GF-D8 (cell line): ENCODE data around the gene CEMIP.

ENCODE experiments used
- DNase-seq: peaks from one replicate; lab custom pipeline; 2025; lab: John Stamatoyannopoulos, UW

CEMIP gene

GRCh38 chr15:80929689-80930088 is 150.5 kb downstream of the CEMIP start:
- DNase-seq, result no peak

DNA sequence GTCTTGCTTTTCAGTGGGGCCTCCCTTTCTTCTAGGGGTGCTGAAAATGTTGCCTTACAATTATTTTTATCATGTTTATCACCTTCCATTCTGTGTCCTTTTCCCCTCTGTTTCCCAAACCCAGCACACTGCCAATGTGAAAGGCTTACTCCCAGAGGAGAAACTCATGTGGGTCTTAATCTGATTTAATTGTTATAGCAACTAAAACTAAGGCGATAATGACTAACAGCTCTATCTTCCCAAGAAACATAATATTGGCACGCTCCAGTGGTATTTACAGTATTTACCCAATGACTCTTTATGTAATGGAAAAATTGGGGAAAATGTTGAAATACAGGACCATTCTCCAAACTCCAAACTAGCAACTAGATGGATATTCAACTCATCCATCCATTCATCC is 152.0 kb downstream of the CEMIP start:
- no peak for DNase-seq

- no peak for DNase-seq
Measured at GRCh38 chr15:80931721-80932512, 152.7 kb downstream of the CEMIP start.

- DNase-seq, result no peak
Measured at GRCh38 chr15:80932513-80932815, 153.3 kb downstream of the CEMIP start.

GRCh38 chr15:80932989-80933388 is 153.8 kb downstream of the CEMIP start:
- DNase-seq, result no peak

- no peak for DNase-seq
Measured at GRCh38 chr15:80934761-80935221, 155.6 kb downstream of the CEMIP start.

DNA sequence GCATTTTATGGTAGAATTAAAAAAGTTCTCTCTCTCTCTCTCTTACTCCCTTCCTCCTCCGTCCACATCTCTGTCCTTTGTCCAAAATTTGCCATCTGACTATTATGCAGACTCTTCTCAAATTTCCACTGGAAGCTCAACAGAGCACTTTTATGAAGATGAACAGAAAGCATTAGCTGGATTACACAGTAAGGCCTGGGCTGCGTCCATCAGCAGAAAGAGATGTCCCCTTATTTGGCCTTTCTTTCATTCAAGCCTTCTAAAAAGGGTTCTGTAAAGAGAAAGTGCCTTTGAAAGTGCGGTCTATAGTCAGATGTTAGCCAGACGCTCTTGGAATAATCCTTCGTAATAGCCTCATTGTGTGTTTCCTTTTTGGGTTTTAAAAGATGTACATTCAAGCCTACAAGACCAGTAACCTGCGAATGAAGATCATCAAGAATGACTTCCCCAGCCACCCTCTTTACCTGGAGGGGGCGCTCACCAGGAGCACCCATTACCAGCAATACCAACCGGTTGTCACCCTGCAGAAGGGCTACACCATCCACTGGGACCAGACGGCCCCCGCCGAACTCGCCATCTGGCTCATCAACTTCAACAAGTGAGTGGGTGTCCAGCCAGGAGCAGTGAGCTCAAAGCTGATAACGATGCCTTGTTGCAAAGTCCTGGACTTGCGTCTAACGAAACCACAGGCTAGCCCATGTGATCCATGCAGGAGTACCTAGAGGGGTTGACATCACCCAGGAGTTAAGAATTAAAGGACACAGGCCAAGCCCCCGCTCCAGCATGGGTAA is 157.3 kb downstream of the CEMIP start:
- DNase-seq, result no peak

DNA sequence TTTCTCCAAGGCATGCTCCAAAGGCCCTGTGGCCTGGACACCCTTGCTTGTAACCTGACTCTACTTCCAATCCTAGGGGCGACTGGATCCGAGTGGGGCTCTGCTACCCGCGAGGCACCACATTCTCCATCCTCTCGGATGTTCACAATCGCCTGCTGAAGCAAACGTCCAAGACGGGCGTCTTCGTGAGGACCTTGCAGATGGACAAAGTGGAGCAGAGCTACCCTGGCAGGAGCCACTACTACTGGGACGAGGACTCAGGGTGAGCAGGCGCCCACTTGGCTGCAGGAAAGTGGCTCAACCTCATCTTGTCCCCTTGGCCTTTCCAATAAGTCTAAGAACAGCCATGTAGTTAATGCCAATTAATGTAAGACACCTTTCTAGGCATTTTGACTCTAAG is 158.5 kb downstream of the CEMIP start:
- DNase-seq, result no peak

DNA sequence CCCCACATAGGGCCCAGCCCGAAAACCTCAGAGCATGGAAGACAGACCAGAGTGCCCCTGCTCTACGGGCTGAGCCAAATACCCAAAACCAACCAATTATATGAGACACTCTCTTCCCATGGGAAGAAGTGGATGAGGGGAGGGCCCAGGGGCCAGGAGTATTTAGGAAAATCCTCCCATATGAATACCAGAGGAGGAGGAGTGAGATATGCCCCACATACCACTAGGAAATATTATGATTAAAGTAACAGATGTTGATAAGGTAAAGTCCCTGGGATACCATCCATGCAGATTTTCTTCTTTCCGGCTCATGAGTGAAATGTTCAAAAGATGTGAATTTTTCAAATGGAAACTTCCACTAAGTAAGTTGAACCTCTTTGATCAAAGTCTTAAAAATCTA is 160.0 kb downstream of the CEMIP start:
- DNase-seq, result no peak

- DNase-seq, result no peak
Measured at GRCh38 chr15:80940331-80940730, 161.2 kb downstream of the CEMIP start.

DNA sequence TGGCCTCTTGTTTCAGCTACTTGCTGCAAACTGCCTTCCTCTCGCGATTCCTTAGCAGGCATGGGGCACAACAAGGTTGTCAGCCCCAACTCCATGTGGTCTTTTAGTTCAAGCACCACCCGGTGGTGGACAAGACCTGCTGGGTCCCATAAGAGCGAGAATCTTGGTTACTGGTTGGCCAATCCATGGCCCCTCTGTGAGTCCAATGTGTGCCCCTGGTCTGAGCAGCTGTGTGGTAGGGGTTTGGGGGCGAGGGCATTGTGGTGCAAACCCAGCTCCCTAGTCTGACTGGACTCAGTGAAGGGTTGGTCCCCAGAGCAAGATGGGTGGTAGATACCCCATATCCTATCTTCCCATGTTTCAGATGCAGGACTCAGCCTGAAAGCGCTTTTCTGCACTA is 161.7 kb downstream of the CEMIP start:
- DNase-seq, result no peak

DNA sequence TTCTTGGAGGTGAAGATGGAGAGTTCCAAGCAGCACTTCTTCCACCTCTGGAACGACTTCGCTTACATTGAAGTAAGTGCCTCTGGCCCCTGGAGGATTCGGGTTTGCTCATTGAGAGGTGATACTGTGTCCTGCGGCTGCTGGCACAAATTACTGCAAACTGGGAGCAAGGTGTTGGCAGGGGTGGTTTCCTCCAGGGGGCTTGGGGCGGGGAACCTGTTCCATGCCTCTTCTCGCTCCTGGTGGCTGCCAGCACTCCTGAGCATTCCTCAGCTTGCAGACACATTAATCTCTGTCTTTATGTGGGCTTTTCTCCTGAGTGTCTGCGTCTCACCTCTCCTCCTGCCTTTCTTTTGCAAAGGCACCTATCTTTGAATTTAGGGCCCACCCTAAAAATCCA is 163.1 kb downstream of the CEMIP start:
- no peak for DNase-seq

- DNase-seq, result no peak
Measured at GRCh38 chr15:80942746-80943565, 163.8 kb downstream of the CEMIP start.

GRCh38 chr15:80944818-80945217 is 165.6 kb downstream of the CEMIP start:
- no peak for DNase-seq

- no peak for DNase-seq
Measured at GRCh38 chr15:80945605-80946004, 166.4 kb downstream of the CEMIP start.

- no peak for DNase-seq
Measured at GRCh38 chr15:80946576-80946975, 167.4 kb downstream of the CEMIP start.

DNA sequence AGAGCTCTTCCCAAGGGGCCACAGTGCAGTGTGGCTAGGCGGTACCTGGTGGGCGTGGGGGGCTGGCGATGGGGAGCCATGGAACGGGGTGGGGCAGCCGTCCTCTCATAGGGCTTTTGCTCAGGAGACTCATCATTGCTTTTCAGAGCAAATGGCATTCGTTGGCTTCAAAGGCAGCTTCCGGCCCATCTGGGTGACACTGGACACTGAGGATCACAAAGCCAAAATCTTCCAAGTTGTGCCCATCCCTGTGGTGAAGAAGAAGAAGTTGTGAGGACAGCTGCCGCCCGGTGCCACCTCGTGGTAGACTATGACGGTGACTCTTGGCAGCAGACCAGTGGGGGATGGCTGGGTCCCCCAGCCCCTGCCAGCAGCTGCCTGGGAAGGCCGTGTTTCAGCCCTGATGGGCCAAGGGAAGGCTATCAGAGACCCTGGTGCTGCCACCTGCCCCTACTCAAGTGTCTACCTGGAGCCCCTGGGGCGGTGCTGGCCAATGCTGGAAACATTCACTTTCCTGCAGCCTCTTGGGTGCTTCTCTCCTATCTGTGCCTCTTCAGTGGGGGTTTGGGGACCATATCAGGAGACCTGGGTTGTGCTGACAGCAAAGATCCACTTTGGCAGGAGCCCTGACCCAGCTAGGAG is 169.6 kb downstream of the CEMIP start:
- DNase-seq, result no peak

DNA sequence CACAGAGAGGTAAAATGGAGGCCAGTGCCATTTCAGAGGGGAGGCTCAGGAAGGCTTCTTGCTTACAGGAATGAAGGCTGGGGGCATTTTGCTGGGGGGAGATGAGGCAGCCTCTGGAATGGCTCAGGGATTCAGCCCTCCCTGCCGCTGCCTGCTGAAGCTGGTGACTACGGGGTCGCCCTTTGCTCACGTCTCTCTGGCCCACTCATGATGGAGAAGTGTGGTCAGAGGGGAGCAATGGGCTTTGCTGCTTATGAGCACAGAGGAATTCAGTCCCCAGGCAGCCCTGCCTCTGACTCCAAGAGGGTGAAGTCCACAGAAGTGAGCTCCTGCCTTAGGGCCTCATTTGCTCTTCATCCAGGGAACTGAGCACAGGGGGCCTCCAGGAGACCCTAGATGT is 170.6 kb downstream of the CEMIP start:
- no peak for DNase-seq

GRCh38 chr15:80950291-80951078 is 171.3 kb downstream of the CEMIP start:
- DNase-seq, result no peak

DNA sequence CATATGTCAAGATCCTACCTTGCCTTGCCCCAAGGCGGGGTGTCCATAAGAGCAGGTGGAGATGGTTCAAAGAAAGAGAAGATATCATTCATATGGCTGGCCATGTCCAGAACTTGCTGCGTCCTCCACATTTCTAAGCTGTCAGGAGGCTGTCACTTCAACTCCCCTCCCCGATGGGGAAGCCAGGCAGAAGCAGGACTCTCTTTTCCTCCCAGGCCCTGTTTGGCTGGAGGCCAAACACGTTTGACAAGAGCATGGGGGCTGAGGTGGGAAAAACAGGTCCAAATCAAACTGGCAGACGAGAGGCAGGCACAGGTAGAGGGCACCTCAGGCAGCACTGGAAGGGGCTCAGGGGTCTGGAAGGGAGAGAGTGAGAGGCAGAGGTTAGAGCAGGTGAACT is 172.8 kb downstream of the CEMIP start:
- DNase-seq, result no peak
